Hypothalamus (tissue), 51 donors: Measurements from ENCODE around the gene STK16.
"Not testable (repeated sequence)": the region's sequence is repeated elsewhere in the genome, so short reads cannot be mapped to it uniquely, and the experiment has no call there.

Experiments used
- DNase-seq, 51 donors: peaks; one replicate each; lab custom pipeline; 2025; lab: John Stamatoyannopoulos, UW

STK16 gene

GRCh38 chr2:219284501-219285372, 39.5 kb downstream of the STK16 start:
- no peak for DNase-seq

- DNase-seq = no peak
These were observed 40.1 kb downstream of the STK16 start for GRCh38 chr2:219285373-219285735.

- DNase-seq = peak in 26 of 51 donors; percentile 17 to 82 (median 50)
These were observed 40.7 kb downstream of the STK16 start for GRCh38 chr2:219285894-219286425.

GRCh38 chr2:219286436-219287115, 41.3 kb downstream of the STK16 start:
- DNase-seq = peak in 21 of 51 donors; percentile 34 to 67 (median 49)

GRCh38 chr2:219287116-219287440, 41.8 kb downstream of the STK16 start:
- not testable (repeated sequence) for DNase-seq

GRCh38 chr2:219287580-219288265, 42.4 kb downstream of the STK16 start:
- DNase-seq = no peak

GRCh38 chr2:219289195-219289536, 43.9 kb downstream of the STK16 start:
- DNase-seq = no peak

- peak in 49 of 51 donors; percentile 25 to 94 (median 79) for DNase-seq
These were observed 44.5 kb downstream of the STK16 start for GRCh38 chr2:219289537-219290361.

GRCh38 chr2:219290381-219291171, 45.3 kb downstream of the STK16 start:
- no peak for DNase-seq

GRCh38 chr2:219291394-219291793, 46.1 kb downstream of the STK16 start:
- DNase-seq = no peak

GRCh38 chr2:219291910-219292490, 46.7 kb downstream of the STK16 start:
- DNase-seq = no peak

- no peak for DNase-seq
These were observed 47.3 kb downstream of the STK16 start for GRCh38 chr2:219292616-219293015.

GRCh38 chr2:219293736-219294231, 48.5 kb downstream of the STK16 start:
- DNase-seq = no peak

GRCh38 chr2:219294356-219295351, 49.4 kb downstream of the STK16 start:
- DNase-seq = peak in 45 of 51 donors; percentile 14 to 87 (median 74)

- DNase-seq = no peak
These were observed 50.9 kb downstream of the STK16 start for GRCh38 chr2:219296142-219296541.

GRCh38 chr2:219296631-219297391, 51.5 kb downstream of the STK16 start:
- DNase-seq = no peak
